Suprapubic skin (tissue), 3 donors: Measurements from ENCODE around the gene GUCA1A.

ENCODE experiments used
- EP300 ChIP-seq: sonication (generic); formaldehyde crosslinking; IDR thresholded peaks from one replicate; pipeline ENCODE4 v1.6.1; 2017; ENCODE audit warnings: antibody characterized with exemption
- TF ChIP-seq, protein P1 (sequence below), 2 donors: fragments of 200-600 bp in 1 of 2; fragments of 450-650 bp in 1 of 2; sonication (generic) in 1 of 2; IDR thresholded peaks; one replicate each; pipeline ENCODE4 v1.5.1; 2016 to 2019; ENCODE audit warnings: antibody characterized with exemption in 2 of 2, mild to moderate bottlenecking in 1 of 2, moderate library complexity in 1 of 2

DNA sequence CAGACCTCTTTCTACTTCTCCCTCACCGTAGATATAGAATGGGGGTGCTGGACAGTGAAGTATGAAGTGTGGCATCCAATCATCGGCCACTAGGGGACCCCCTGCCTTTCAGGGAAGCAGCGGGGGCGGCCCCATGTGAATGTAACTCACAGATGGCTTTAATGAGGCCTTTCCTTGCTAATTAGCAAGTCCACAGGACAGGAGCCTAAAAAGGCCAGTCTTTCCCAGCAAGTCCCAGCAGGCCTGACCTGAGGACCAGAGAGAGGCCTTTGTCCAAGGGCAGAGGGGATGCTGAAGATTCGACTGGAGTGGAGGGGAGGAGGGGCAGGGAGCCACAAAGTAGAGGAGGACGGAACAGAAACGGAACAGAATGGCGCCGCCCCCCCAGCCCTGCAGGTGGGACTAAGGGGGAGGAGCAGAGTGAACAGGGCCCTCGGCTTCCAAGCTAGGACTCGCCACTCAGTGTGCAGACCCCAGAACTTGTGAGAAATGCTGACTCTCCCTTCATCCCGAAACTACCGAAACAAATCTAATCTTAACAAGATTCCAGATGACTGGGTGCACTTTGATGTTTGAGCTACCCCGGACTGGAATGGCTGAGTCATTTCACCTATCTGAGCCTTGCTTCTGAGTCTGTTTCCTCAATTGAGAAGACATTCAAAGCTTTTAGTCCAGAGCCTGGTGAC lies 36.5 kb upstream of the GUCA1A start:
- TF ChIP-seq EP300, result no peak
- TF ChIP-seq, protein P1, sequence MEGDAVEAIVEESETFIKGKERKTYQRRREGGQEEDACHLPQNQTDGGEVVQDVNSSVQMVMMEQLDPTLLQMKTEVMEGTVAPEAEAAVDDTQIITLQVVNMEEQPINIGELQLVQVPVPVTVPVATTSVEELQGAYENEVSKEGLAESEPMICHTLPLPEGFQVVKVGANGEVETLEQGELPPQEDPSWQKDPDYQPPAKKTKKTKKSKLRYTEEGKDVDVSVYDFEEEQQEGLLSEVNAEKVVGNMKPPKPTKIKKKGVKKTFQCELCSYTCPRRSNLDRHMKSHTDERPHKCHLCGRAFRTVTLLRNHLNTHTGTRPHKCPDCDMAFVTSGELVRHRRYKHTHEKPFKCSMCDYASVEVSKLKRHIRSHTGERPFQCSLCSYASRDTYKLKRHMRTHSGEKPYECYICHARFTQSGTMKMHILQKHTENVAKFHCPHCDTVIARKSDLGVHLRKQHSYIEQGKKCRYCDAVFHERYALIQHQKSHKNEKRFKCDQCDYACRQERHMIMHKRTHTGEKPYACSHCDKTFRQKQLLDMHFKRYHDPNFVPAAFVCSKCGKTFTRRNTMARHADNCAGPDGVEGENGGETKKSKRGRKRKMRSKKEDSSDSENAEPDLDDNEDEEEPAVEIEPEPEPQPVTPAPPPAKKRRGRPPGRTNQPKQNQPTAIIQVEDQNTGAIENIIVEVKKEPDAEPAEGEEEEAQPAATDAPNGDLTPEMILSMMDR (IDR thresholded peaks at IDR 0.05), result no peak
